ENCODE measurements around the gene ALDH1L1. TPM values are rescaled to one million over a fixed set of nuclear protein-coding genes. Genes with fewer than 3 reads are reported as not detected.

ALDH1L1 gene
- polyA plus RNA-seq, 3 donors, result not detected

GRCh38 chr3:126155819-126156218 lies 24.6 kb downstream of the ALDH1L1 start:
- intact Hi-C loops (cut with micrococcal nuclease), result no loop called here
- H3K4me2 ChIP-seq (replicated peaks; ENCODE audit: extremely low read depth, low read length, poor library complexity, severe bottlenecking), result no peak overlapping the region
- H3K9ac ChIP-seq (ENCODE audit: insufficient read depth, low read length, poor library complexity, severe bottlenecking), result no peak overlapping the region
- H3K27ac ChIP-seq (ENCODE audit: low read depth in 1 of 2, low read length in 2 of 2), result no peak overlapping the region
- H3K9me3 Mint-ChIP-seq, result peaks cover 0 to 5% (median 0%) of the 10 kb centered on the region in 7 donors
- no peaks in the 10 kb centered on the region for H3K36me3 ChIP-seq (replicated peaks in 1 of 2; ENCODE audit: control insufficient read depth in 1 of 2, insufficient read depth in 2 of 2, low read length in 2 of 2)
- no peak for DNase-seq
- TF ChIP-seq, protein P1, sequence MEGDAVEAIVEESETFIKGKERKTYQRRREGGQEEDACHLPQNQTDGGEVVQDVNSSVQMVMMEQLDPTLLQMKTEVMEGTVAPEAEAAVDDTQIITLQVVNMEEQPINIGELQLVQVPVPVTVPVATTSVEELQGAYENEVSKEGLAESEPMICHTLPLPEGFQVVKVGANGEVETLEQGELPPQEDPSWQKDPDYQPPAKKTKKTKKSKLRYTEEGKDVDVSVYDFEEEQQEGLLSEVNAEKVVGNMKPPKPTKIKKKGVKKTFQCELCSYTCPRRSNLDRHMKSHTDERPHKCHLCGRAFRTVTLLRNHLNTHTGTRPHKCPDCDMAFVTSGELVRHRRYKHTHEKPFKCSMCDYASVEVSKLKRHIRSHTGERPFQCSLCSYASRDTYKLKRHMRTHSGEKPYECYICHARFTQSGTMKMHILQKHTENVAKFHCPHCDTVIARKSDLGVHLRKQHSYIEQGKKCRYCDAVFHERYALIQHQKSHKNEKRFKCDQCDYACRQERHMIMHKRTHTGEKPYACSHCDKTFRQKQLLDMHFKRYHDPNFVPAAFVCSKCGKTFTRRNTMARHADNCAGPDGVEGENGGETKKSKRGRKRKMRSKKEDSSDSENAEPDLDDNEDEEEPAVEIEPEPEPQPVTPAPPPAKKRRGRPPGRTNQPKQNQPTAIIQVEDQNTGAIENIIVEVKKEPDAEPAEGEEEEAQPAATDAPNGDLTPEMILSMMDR (IDR thresholded peaks at IDR 0.05), result no peak
- peaks cover 1 to 12% (median 8%) of the 10 kb centered on the region in 3 donors for H3K27me3 Mint-ChIP-seq (ENCODE audit: low read depth in 3 of 3)
- no peaks in the 10 kb centered on the region for H3K4me1 Mint-ChIP-seq
- H3K9me3 ChIP-seq (replicated peaks in 1 of 2; ENCODE audit: control insufficient read depth in 1 of 2, insufficient read depth in 1 of 2, low read length in 2 of 2), result no peaks in the 10 kb centered on the region
- H3K36me3 Mint-ChIP-seq, result no peaks in the 10 kb centered on the region
- no peaks in the 10 kb centered on the region for H3K79me2 ChIP-seq (ENCODE audit: insufficient read depth, low read length)
- H3K27ac Mint-ChIP-seq, result no peak overlapping the region
- 61% methylated on average over 5 of the region's 6 CpGs for WGBS (ENCODE audit: insufficient coverage)
- H3K4me3 ChIP-seq (replicated peaks in 1 of 3; ENCODE audit: low read depth in 2 of 3, low read length in 3 of 3), result no peak overlapping the region
- no peak overlapping the region for H3K4me3 Mint-ChIP-seq
- no peaks in the 10 kb centered on the region for H4K20me1 ChIP-seq (ENCODE audit: insufficient read depth, low read length)
- H3K27me3 ChIP-seq (ENCODE audit: control insufficient read depth in 2 of 2, insufficient read depth in 2 of 2, low read length in 2 of 2), result no peaks in the 10 kb centered on the region
- no peak overlapping the region for H2AFZ ChIP-seq (ENCODE audit: insufficient read depth, low read depth, low read length, poor library complexity, severe bottlenecking)
- H3K4me1 ChIP-seq (ENCODE audit: control insufficient read depth in 1 of 2, insufficient read depth in 2 of 2, low read length in 2 of 2), result no peaks in the 10 kb centered on the region

GRCh38 chr3:126155280-126155640 lies 25.1 kb downstream of the ALDH1L1 start:
- TF ChIP-seq, protein P1 (IDR thresholded peaks at IDR 0.05), result no peak
- H3K4me3 Mint-ChIP-seq, result no peak overlapping the region
- H3K4me1 ChIP-seq (ENCODE audit: control insufficient read depth in 1 of 2, insufficient read depth in 2 of 2, low read length in 2 of 2), result no peaks in the 10 kb centered on the region
- no peaks in the 10 kb centered on the region for H3K36me3 ChIP-seq (replicated peaks in 1 of 2; ENCODE audit: control insufficient read depth in 1 of 2, insufficient read depth in 2 of 2, low read length in 2 of 2)
- WGBS (ENCODE audit: insufficient coverage), result 93% methylated on average over 2 of the region's 2 CpGs
- no peak for DNase-seq
- no peaks in the 10 kb centered on the region for H3K36me3 Mint-ChIP-seq
- H3K4me2 ChIP-seq (replicated peaks; ENCODE audit: extremely low read depth, low read length, poor library complexity, severe bottlenecking), result no peak overlapping the region
- H3K4me1 Mint-ChIP-seq, result no peaks in the 10 kb centered on the region
- H3K9ac ChIP-seq (ENCODE audit: insufficient read depth, low read length, poor library complexity, severe bottlenecking), result no peak overlapping the region
- no peaks in the 10 kb centered on the region for H4K20me1 ChIP-seq (ENCODE audit: insufficient read depth, low read length)
- no peaks in the 10 kb centered on the region for H3K9me3 ChIP-seq (replicated peaks in 1 of 2; ENCODE audit: control insufficient read depth in 1 of 2, insufficient read depth in 1 of 2, low read length in 2 of 2)
- H3K4me3 ChIP-seq (replicated peaks in 1 of 3; ENCODE audit: low read depth in 2 of 3, low read length in 3 of 3), result no peak overlapping the region
- intact Hi-C loops (cut with micrococcal nuclease), result no loop called here
- H3K27me3 Mint-ChIP-seq (ENCODE audit: low read depth in 3 of 3), result peaks cover 1 to 12% (median 4%) of the 10 kb centered on the region in 3 donors
- peaks cover 0 to 5% (median 0%) of the 10 kb centered on the region in 7 donors for H3K9me3 Mint-ChIP-seq
- H3K27ac Mint-ChIP-seq, result peak overlapping the region in 1 of 7 donors; percentile 31
- no peak overlapping the region for H2AFZ ChIP-seq (ENCODE audit: insufficient read depth, low read depth, low read length, poor library complexity, severe bottlenecking)
- no peaks in the 10 kb centered on the region for H3K27me3 ChIP-seq (ENCODE audit: control insufficient read depth in 2 of 2, insufficient read depth in 2 of 2, low read length in 2 of 2)
- no peak overlapping the region for H3K27ac ChIP-seq (ENCODE audit: low read depth in 1 of 2, low read length in 2 of 2)
- H3K79me2 ChIP-seq (ENCODE audit: insufficient read depth, low read length), result no peaks in the 10 kb centered on the region
